Liver (tissue), 9 donors: ENCODE measurements around the gene KDM5B. TPM values are rescaled to one million over a fixed set of nuclear protein-coding genes. Genes with fewer than 3 reads are reported as not detected.

Source experiments
- DNase-seq: peaks from one replicate; pipeline ENCODE4 v3.0.0-alpha.2; 2017; ENCODE audit warnings: low spot score
- H3K27ac ChIP-seq, 2 donors: one replicate each; pipeline ENCODE4 v1.7.0; 2013; ENCODE audit warnings: inconsistent platforms in 2 of 2, low read length in 2 of 2, control low read depth in 1 of 2, low read depth in 1 of 2, mild to moderate bottlenecking in 1 of 2
- H3K27me3 ChIP-seq, 4 donors: one replicate each; pipeline versions ENCODE4 v1.6.1 to v1.7.0; 2013; ENCODE audit warnings: low read length in 3 of 4, inconsistent platforms in 1 of 4, mild to moderate bottlenecking in 1 of 4, moderate library complexity in 1 of 4; ENCODE audit not compliant: control insufficient read depth in 4 of 4, insufficient read depth in 4 of 4
- H3K36me3 ChIP-seq, 4 donors: one replicate each; pipeline versions ENCODE4 v1.6.1 to v1.7.0; 2013; ENCODE audit warnings: low read length in 3 of 4, mild to moderate bottlenecking in 3 of 4, low read depth in 1 of 4, moderate library complexity in 1 of 4; ENCODE audit not compliant: control insufficient read depth in 4 of 4, insufficient read depth in 3 of 4
- H3K4me1 ChIP-seq, 4 donors: one replicate each; pipeline versions ENCODE4 v1.6.1 to v1.7.0; 2013; ENCODE audit warnings: low read length in 3 of 4, mild to moderate bottlenecking in 3 of 4, moderate library complexity in 1 of 4; ENCODE audit not compliant: control insufficient read depth in 4 of 4, insufficient read depth in 4 of 4
- H3K4me3 ChIP-seq, 3 donors: one replicate each; pipeline versions ENCODE4 v1.6.1 to v1.7.0; 2013; ENCODE audit warnings: low read length in 3 of 3, control low read depth in 1 of 3, low read depth in 1 of 3, mild to moderate bottlenecking in 1 of 3
- H3K9ac ChIP-seq, 2 donors: one replicate each; pipeline ENCODE4 v1.7.0; 2013; ENCODE audit warnings: low read length in 2 of 2, mild to moderate bottlenecking in 2 of 2, moderate library complexity in 2 of 2, control low read depth in 1 of 2, low read depth in 1 of 2
- H3K9me3 ChIP-seq, 4 donors: one replicate each; pipeline versions ENCODE4 v1.6.1 to v1.7.0; 2013; ENCODE audit warnings: low read length in 3 of 4; ENCODE audit not compliant: control insufficient read depth in 4 of 4
- EGR1 ChIP-seq, 2 donors: IDR thresholded peaks; 2 replicates each; pipeline ENCODE4 v1.6.1; 2016 to 2018; ENCODE audit warnings: antibody characterized with exemption in 2 of 2, low read depth in 2 of 2
- FOXA1 ChIP-seq: IDR thresholded peaks from 2 replicates; pipeline ENCODE4 v1.6.1; 2016; ENCODE audit warnings: antibody characterized with exemption
- FOXA2 ChIP-seq: IDR thresholded peaks from 2 replicates; pipeline ENCODE4 v1.6.1; 2016; ENCODE audit warnings: antibody characterized with exemption
- GABPA ChIP-seq, 2 donors: IDR thresholded peaks in 1 of 2; conservative IDR thresholded peaks in 1 of 2; 2 replicates each; pipeline ENCODE4 v1.6.1; 2016; ENCODE audit warnings: antibody characterized with exemption in 2 of 2, mild to moderate bottlenecking in 1 of 2, moderate library complexity in 1 of 2
- HNF4G ChIP-seq: IDR thresholded peaks from 2 replicates; pipeline ENCODE4 v1.6.1; 2016; ENCODE audit warnings: antibody characterized with exemption
- JUND ChIP-seq, 2 donors: IDR thresholded peaks; 2 replicates each; pipeline ENCODE4 v1.6.1; 2016; ENCODE audit warnings: antibody characterized with exemption in 2 of 2
- NR2F2 ChIP-seq: IDR thresholded peaks from 2 replicates; pipeline ENCODE4 v1.6.1; 2016; ENCODE audit warnings: antibody characterized with exemption
- RAD21 ChIP-seq, 2 donors: IDR thresholded peaks; 2 replicates each; pipeline ENCODE4 v1.6.1; 2016; ENCODE audit warnings: antibody characterized with exemption in 2 of 2, mild to moderate bottlenecking in 2 of 2
- RXRA ChIP-seq, 2 donors: IDR thresholded peaks; 2 replicates each; pipeline ENCODE4 v1.6.1; 2017 to 2018; ENCODE audit warnings: antibody characterized with exemption in 2 of 2, mild to moderate bottlenecking in 1 of 2
- SP1 ChIP-seq: IDR thresholded peaks from 2 replicates; pipeline ENCODE4 v1.6.1; 2018; ENCODE audit warnings: antibody characterized with exemption, mild to moderate bottlenecking
- TAF1 ChIP-seq: conservative IDR thresholded peaks from 2 replicates; pipeline ENCODE4 v1.6.1; 2016; ENCODE audit warnings: antibody characterized with exemption, mild to moderate bottlenecking
- YY1 ChIP-seq: IDR thresholded peaks from 2 replicates; pipeline ENCODE4 v1.6.1; 2016; ENCODE audit warnings: antibody characterized with exemption, mild to moderate bottlenecking
- WGBS: extraction: QIAGEN DNeasy Blood & Tissue Kit; methylation state at CpG from one replicate; pipeline ENCODE4 v1.1.7; 2013; 5-methylcytosine and 5-hydroxymethylcytosine counted together
- polyA plus RNA-seq, 2 donors: library from polyadenylated mRNA; stranded (reverse) in 1 of 2; unstranded in 1 of 2; fragments of 200-250 nt in 1 of 2; fragments of >200 nt in 1 of 2; fragmentation: Nextera tagmentation in 1 of 2; extraction: Ambion mirVana in 1 of 2; gene quantifications; one replicate each; pipeline versions ENCODE4 v1.2.1 to v1.2.3, GENCODE V29; 2013 to 2015
- total RNA-seq, 2 donors: library from RNA; depleted of rRNA; stranded (reverse); fragments of >200 nt; gene quantifications; one replicate each; pipeline ENCODE4 v1.2.3, GENCODE V29; 2014
- TF ChIP-seq, protein P1 (sequence below): fragments of 150-350 bp; IDR thresholded peaks from 2 replicates; pipeline ENCODE4 v1.5.1; 2017; ENCODE audit warnings: improper control_type of control experiment, low read depth, low read length; ENCODE audit not compliant: missing input control
- TF ChIP-seq, protein P2 (sequence below): IDR thresholded peaks from 2 replicates; pipeline ENCODE4 v1.6.1; 2016; ENCODE audit warnings: antibody characterized with exemption, mild to moderate bottlenecking
- TF ChIP-seq, protein P3 (sequence below): IDR thresholded peaks from 2 replicates; pipeline ENCODE4 v1.6.1; 2016; ENCODE audit warnings: antibody characterized with exemption
- TF ChIP-seq, protein P4 (sequence below): IDR thresholded peaks from 2 replicates; pipeline ENCODE4 v1.6.1; 2016; ENCODE audit warnings: antibody characterized with exemption
- donor health status: healthy.
- donor health status: healthy.
- donor health status: healthy.
- donor health status: healthy.
- donor health status: healthy.

KDM5B gene
- total and polyA plus RNA-seq, 4 donors, result 3.4 to 33.7 (median 14.8) TPM

DNA sequence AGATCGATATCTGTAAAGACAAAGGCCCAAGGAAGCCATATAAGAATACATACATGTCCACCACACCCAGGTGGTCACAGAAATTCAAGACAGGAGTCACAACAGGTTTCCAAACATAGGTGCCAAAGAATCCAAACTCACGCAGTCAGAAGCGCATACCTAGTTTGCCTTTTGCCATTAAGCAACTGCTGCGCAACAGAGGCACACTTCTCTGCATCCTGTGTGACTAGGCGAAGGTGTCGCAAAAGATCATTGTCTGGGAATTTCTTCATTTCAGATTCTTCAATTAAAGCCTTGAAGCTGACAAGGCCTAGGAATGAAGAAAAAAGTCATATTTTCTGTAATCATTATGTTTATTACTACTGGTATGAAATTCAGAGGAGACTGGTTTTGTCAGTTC, 65.7 kb downstream of the KDM5B start:
- 94% methylated on average over 6 of the region's 6 CpGs for WGBS
- no peak overlapping the region for H3K9ac ChIP-seq

DNA sequence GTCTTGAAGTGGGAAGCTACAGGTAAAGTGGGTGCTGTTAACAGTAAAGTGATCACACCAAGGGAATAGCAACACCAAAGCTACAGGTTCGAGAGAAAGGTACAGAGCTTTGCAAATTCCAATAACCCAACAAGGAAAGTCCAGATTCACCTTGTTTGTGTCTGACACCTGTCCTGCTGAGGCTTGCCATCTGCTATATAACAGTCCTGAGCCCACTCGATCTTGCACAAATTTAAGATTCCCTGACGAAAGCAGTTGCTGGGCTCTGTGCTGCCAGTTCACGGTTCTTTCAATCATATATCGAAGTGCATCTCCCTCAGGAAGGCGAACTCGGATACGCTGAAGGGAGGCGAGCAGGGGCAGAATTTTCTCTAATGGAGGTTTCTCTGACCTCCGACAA, 75.0 kb downstream of the KDM5B start:
- Histone ChIP-seq H3K4me1 (no peaks in the 10 kb centered on the region), H3K4me3 (no peak overlapping the region), H3K36me3 (peaks cover 13 to 75% (median 61%) of the 10 kb centered on the region in 4 donors), H3K9ac (no peak overlapping the region), H3K27ac (no peak overlapping the region), H3K9me3 (no peaks in the 10 kb centered on the region), H3K27me3 (no peaks in the 10 kb centered on the region)
- no peak for TF ChIP-seq EGR1 (IDR thresholded peaks at IDR 0.05; ENCODE audit: low read depth in 2 of 2)
- TF ChIP-seq HNF4G, result no peak
- no peak for TF ChIP-seq RAD21 (IDR thresholded peaks at IDR 0.05)
- TF ChIP-seq SP1, result no peak
- no peak for TF ChIP-seq FOXA2
- TF ChIP-seq YY1, result no peak
- TF ChIP-seq, protein P1, sequence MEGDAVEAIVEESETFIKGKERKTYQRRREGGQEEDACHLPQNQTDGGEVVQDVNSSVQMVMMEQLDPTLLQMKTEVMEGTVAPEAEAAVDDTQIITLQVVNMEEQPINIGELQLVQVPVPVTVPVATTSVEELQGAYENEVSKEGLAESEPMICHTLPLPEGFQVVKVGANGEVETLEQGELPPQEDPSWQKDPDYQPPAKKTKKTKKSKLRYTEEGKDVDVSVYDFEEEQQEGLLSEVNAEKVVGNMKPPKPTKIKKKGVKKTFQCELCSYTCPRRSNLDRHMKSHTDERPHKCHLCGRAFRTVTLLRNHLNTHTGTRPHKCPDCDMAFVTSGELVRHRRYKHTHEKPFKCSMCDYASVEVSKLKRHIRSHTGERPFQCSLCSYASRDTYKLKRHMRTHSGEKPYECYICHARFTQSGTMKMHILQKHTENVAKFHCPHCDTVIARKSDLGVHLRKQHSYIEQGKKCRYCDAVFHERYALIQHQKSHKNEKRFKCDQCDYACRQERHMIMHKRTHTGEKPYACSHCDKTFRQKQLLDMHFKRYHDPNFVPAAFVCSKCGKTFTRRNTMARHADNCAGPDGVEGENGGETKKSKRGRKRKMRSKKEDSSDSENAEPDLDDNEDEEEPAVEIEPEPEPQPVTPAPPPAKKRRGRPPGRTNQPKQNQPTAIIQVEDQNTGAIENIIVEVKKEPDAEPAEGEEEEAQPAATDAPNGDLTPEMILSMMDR, result no peak
- TF ChIP-seq, protein P2, sequence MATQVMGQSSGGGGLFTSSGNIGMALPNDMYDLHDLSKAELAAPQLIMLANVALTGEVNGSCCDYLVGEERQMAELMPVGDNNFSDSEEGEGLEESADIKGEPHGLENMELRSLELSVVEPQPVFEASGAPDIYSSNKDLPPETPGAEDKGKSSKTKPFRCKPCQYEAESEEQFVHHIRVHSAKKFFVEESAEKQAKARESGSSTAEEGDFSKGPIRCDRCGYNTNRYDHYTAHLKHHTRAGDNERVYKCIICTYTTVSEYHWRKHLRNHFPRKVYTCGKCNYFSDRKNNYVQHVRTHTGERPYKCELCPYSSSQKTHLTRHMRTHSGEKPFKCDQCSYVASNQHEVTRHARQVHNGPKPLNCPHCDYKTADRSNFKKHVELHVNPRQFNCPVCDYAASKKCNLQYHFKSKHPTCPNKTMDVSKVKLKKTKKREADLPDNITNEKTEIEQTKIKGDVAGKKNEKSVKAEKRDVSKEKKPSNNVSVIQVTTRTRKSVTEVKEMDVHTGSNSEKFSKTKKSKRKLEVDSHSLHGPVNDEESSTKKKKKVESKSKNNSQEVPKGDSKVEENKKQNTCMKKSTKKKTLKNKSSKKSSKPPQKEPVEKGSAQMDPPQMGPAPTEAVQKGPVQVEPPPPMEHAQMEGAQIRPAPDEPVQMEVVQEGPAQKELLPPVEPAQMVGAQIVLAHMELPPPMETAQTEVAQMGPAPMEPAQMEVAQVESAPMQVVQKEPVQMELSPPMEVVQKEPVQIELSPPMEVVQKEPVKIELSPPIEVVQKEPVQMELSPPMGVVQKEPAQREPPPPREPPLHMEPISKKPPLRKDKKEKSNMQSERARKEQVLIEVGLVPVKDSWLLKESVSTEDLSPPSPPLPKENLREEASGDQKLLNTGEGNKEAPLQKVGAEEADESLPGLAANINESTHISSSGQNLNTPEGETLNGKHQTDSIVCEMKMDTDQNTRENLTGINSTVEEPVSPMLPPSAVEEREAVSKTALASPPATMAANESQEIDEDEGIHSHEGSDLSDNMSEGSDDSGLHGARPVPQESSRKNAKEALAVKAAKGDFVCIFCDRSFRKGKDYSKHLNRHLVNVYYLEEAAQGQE, result no peak
- TF ChIP-seq RXRA (IDR thresholded peaks at IDR 0.05), result no peak
- TF ChIP-seq FOXA1, result no peak
- no peak for DNase-seq
- 96% methylated on average over 10 of the region's 10 CpGs for WGBS

More for the DNA sequence above, 65.7 kb downstream of the KDM5B start:
- Histone ChIP-seq H3K27ac (no peak overlapping the region), H3K4me3 (no peak overlapping the region), H3K27me3 (no peaks in the 10 kb centered on the region), H3K36me3 (peaks cover 7 to 35% (median 31%) of the 10 kb centered on the region in 4 donors), H3K4me1 (no peaks in the 10 kb centered on the region), H3K9me3 (no peaks in the 10 kb centered on the region)
- TF ChIP-seq, protein P3, sequence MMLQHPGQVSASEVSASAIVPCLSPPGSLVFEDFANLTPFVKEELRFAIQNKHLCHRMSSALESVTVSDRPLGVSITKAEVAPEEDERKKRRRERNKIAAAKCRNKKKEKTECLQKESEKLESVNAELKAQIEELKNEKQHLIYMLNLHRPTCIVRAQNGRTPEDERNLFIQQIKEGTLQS, result no peak
- no peak for TF ChIP-seq RAD21 (IDR thresholded peaks at IDR 0.05)
- TF ChIP-seq NR2F2, result no peak
- TF ChIP-seq GABPA (IDR thresholded peaks at IDR 0.05 in 1 of 2, conservative IDR thresholded peaks at IDR 0.05 in 1 of 2), result no peak
- no peak for TF ChIP-seq TAF1
- no peak for DNase-seq

DNA sequence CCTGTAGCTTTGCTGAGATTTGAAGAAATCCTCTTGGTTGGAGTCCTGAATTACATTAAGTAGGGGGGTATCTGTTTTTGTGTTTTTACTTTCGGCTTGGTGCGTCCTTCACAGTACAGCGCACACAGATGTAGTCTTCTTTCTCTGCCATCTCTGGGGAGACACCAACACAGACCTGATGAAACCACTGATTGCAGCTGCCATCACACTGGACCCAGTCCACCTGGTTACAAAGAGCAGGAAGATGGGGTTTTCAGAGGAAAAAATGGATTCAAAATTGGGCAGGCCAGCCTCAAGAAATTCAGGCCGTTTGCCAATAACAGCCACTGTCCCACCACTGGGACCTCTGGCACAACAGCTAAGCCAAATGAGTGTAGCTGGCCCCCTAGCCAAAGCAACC, 79.3 kb downstream of the KDM5B start:
- H3K4me3 ChIP-seq, result no peak overlapping the region
- no peaks in the 10 kb centered on the region for H3K4me1 ChIP-seq
- TF ChIP-seq SP1 (no peak), JUND (IDR thresholded peaks at IDR 0.05) (no peak)
- TF ChIP-seq, protein P4, sequence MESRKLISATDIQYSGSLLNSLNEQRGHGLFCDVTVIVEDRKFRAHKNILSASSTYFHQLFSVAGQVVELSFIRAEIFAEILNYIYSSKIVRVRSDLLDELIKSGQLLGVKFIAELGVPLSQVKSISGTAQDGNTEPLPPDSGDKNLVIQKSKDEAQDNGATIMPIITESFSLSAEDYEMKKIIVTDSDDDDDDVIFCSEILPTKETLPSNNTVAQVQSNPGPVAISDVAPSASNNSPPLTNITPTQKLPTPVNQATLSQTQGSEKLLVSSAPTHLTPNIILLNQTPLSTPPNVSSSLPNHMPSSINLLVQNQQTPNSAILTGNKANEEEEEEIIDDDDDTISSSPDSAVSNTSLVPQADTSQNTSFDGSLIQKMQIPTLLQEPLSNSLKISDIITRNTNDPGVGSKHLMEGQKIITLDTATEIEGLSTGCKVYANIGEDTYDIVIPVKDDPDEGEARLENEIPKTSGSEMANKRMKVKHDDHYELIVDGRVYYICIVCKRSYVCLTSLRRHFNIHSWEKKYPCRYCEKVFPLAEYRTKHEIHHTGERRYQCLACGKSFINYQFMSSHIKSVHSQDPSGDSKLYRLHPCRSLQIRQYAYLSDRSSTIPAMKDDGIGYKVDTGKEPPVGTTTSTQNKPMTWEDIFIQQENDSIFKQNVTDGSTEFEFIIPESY, result no peak
- H3K27ac ChIP-seq, result no peak overlapping the region
- WGBS, result 93% methylated on average over 4 of the region's 4 CpGs
- no peaks in the 10 kb centered on the region for H3K27me3 ChIP-seq
- H3K9me3 ChIP-seq, result no peaks in the 10 kb centered on the region
- DNase-seq, result no peak
- no peak overlapping the region for H3K9ac ChIP-seq
- H3K36me3 ChIP-seq, result peaks cover 12 to 65% (median 54%) of the 10 kb centered on the region in 4 donors
